GM12892 (cell line): ENCODE data around the gene EMC1.

Experiments used
- POLR2A ChIP-seq: IDR thresholded peaks from 2 replicates; pipeline ENCODE4 v1.6.1; 2011; ENCODE audit warnings: low read depth, low read length, control low read depth
- TAF1 ChIP-seq: IDR thresholded peaks from 2 replicates; pipeline ENCODE4 v1.6.1; 2011; ENCODE audit warnings: low read depth, mild to moderate bottlenecking, control low read depth, low read length, borderline replicate concordance

GRCh38 chr1:19255288-19255687 is 4.0 kb upstream of the EMC1 start:
- TF ChIP-seq POLR2A, result no peak
- TF ChIP-seq TAF1, result no peak
